ENCODE results near the gene IQCE. TPM values are rescaled to one million over a fixed set of nuclear protein-coding genes. Genes with fewer than 3 reads are reported as not detected.

Gene IQCE
- 15.3 and 19.5 TPM in 2 replicates for total RNA-seq (2013; cell fraction: nucleolus; rRNA removed)
- 3.7 and 4.3 TPM in 2 replicates for total RNA-seq (2014; rRNA removed)
- 2.3 and 2.5 TPM in 2 replicates for total RNA-seq (2014; rRNA removed; fragmentation: Illumina TruSeq; extraction: Trizol)
- 7.9 and 8.1 TPM in 2 replicates for total RNA-seq (2021)
- 0.75 TPM for polyA plus RNA-seq (2011; ENCODE audit: low read depth)
- polyA plus RNA-seq (2011; rRNA removed): 2.8 and 3.7 TPM in 2 replicates
- 2.9 and 3.7 TPM in 2 replicates for polyA plus RNA-seq (2011; cell fraction: cytosol; rRNA removed)
- polyA plus RNA-seq (2011; cell fraction: nucleus; rRNA removed): 13.7 and 15.4 TPM in 2 replicates
- 2.0 and 2.6 TPM in 2 replicates for polyA plus RNA-seq (2012)
- polyA plus RNA-seq (2014; fragmentation: Illumina TruSeq; extraction: Trizol): 3.0 and 3.1 TPM in 2 replicates
- polyA plus RNA-seq (2014; fragmentation: Nextera tagmentation; extraction: Ambion mirVana): under 1 TPM; 0.37 to 0.45 TPM
- 5.6 and 6.1 TPM in 2 replicates for polyA plus RNA-seq (2014; rRNA removed)
- polyA plus RNA-seq (2016; fragmentation: Nextera tagmentation; extraction: Ambion mirVana): 1 to 10 TPM; 5.8 to 5.9 TPM
- 2.5 and 4.9 TPM in 2 replicates for polyA minus RNA-seq (2011; rRNA and poly(A)+ RNA removed)
- 1.1 and 3.7 TPM in 2 replicates for polyA minus RNA-seq (2011; cell fraction: cytosol; rRNA and poly(A)+ RNA removed)
- polyA minus RNA-seq (2011; cell fraction: nucleus; rRNA and poly(A)+ RNA removed): 3.4 and 6.5 TPM in 2 replicates
- percentile 54 among the genes with signal in this experiment for Bru-seq, nascent RNA
- percentile 71 among the genes with signal in this experiment for BruChase-seq, experiment 1, labeled RNA remaining after a 6-hour chase
- percentile 66 among the genes with signal in this experiment for BruChase-seq, experiment 2, labeled RNA remaining after a 2-hour chase
- long read RNA-seq, experiment 1, partial matches to known transcripts: 0 of 3 reads
- long read RNA-seq, experiment 1, other reads (novel, unspliced or antisense): 1 of 3 reads
- long read RNA-seq, experiment 2, partial matches to known transcripts: 0 of 2 reads
- long read RNA-seq, experiment 2, other reads (novel, unspliced or antisense): 1 of 2 reads

GRCh38 chr7:2558629-2559282, at the start of gene IQCE:
IQCE (plus strand) TSS chr7:2558979; CDS start chr7:2559182, 203 bp downstream.
- no peaks in the 10 kb centered on the region for H3K9me3 ChIP-seq (replicated peaks; ENCODE audit: control insufficient read depth, insufficient read depth, low read length)
- H3K36me3 ChIP-seq (ENCODE audit: control insufficient read depth in 2 of 2, insufficient read depth in 2 of 2, low read length in 1 of 2): no peaks in the 10 kb centered on the region
- H3K27ac ChIP-seq (ENCODE audit: control insufficient read depth, insufficient read depth): peak within 1 kb of the TSS; percentile 58; the same call in 1 of the 2 replicates
- H3K4me1 ChIP-seq (ENCODE audit: control insufficient read depth, insufficient read depth, low read length): peaks cover 17% of the 10 kb centered on the region
- POLR2A ChIA-PET: interaction anchor here (1.1 kb wide), 1 partner anchor 13 kb away, joined by 3 read pairs; no protein-coding TSS in a partner anchor
- WGBS (ENCODE audit: insufficient coverage, insufficient replicate concordance, low lambda C conversion rate, missing lambda C conversion rate): under 1% methylated on average over 54 of the region's 66 CpGs
- FAIRE-seq (no peak), DNase-seq (ENCODE audit: low read depth, low spot score) (peak; percentile 33), ATAC-seq (peak; percentile 64)
- H3K79me2 ChIP-seq (ENCODE audit: control insufficient read depth, insufficient read depth, low read length): peaks cover 17% of the 10 kb centered on the region
- H3K9ac ChIP-seq (ENCODE audit: control insufficient read depth, insufficient read depth, low read length): peak within 1 kb of the TSS; percentile 56; the same call in 1 of the 2 replicates
- CTCF ChIA-PET: interaction anchor here (0.6 to 1.3 kb wide), 4 partner anchors 9 to 107 kb away, joined by 3 to 5 read pairs (median 3); no protein-coding TSS in a partner anchor
- SMC1A ChIA-PET (ENCODE audit: uncharacterized antibody, unreplicated experiment): interaction anchor here (1.1 kb wide), 1 partner anchor 9 kb away, joined by 3 read pairs; no protein-coding TSS in a partner anchor
- peak within 1 kb of the TSS; percentile 85 for H2AFZ ChIP-seq (ENCODE audit: control insufficient read depth, low read depth, low read length)
- peak within 1 kb of the TSS; percentile 93 for H3K4me2 ChIP-seq (ENCODE audit: control insufficient read depth, insufficient read depth)
- RAD21 ChIA-PET (ENCODE audit: unreplicated experiment): interaction anchor here (0.6 to 1.1 kb wide), 2 partner anchors 94 to 140 kb away, joined by 3 read pairs; no protein-coding TSS in a partner anchor
- intact Hi-C loops (cut with micrococcal nuclease; ENCODE audit: unreplicated experiment) (no loop called here), in situ Hi-C loops (cut with MboI) (no loop called here)
- no peaks in the 10 kb centered on the region for H3K27me3 ChIP-seq (replicated peaks in 1 of 2; ENCODE audit: control insufficient read depth in 2 of 2, insufficient read depth in 2 of 2, low read length in 1 of 2)
- H3K4me3 ChIP-seq: peak within 1 kb of the TSS; percentile 90
- BruUV-seq (replicated peaks): no TSS peak
- H4K20me1 ChIP-seq (ENCODE audit: control insufficient read depth, insufficient read depth): no peaks in the 10 kb centered on the region
- TF ChIP-seq PML (IDR thresholded peaks at IDR 0.05; ENCODE audit: low read length): no peak
- no peak for TF ChIP-seq HDAC6 (IDR thresholded peaks at IDR 0.05; ENCODE audit: unreplicated experiment)
- TF ChIP-seq E4F1 (IDR thresholded peaks at IDR 0.05; ENCODE audit: borderline replicate concordance, partially characterized antibody): peak; percentile 44
- TF ChIP-seq HSF1 (IDR thresholded peaks at IDR 0.05; ENCODE audit: low read depth, low read length): no peak
- TF ChIP-seq NRF1 (conservative IDR thresholded peaks at IDR 0.05; ENCODE audit: low read depth, low read length): peak; percentile 59
- TF ChIP-seq E2F4 (IDR thresholded peaks at IDR 0.05; ENCODE audit: low read depth, low read length): no peak
- peak; percentile 90; the same call in 1 of the 2 replicates for TF ChIP-seq STAT1 (conservative IDR thresholded peaks at IDR 0.05)
- TF ChIP-seq EGR1 (IDR thresholded peaks at IDR 0.05; ENCODE audit: borderline replicate concordance in 1 of 2, low read depth in 2 of 2, low read length in 2 of 2): peak in 1 of 2 experiments; percentile 68; a peak in 2 of 3 replicates
